ENCODE measurements around the gene SMCO2.
A peak's percentile ranks its signal among the peaks of the same experiment; 100 is the strongest.

The SMCO2 gene

DNA sequence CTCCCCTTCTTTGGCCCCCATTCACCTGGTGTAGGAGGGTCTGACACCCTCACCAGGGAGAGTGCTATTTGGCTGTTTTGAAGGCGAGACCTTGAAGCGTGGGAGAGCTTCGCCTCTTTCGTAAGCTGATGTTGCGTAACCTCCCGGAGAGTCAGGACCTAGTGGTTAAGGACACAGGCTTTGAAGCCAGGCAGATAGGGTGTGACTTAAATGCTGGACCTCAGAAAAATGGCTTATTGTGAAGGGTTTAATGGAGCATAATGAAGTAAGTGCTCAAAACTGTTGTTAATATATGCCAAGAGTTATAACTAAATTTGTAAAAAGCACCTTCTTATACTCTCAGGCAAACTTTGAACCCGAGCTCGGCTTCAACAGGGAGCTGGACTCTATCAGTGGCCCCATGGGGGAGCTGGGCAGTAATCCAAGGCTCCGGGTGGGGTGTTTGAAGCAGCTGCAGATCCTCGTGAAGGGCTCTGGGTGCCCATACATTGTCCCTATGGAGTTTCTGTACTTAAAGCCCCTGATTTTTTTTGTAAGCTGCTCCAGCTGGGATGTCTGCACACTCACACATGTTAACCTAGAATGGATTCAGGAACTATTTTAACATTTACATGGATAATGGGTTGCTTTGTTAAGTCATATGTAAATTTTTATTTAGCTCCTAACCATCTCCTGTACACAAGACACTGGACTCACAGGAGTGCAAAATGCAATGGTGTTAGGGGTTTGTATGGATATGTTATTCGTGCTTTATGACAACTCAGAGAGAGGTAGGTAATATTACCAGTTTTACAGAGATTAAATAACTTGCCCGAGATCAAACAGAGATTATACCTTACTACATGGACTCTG, 103.5 kb downstream of the SMCO2 start:
- TF ChIP-seq TCF4 (CRISPR knock-in tag; IDR thresholded peaks at IDR 0.05; ENCODE audit: borderline replicate concordance) (no peak), TOX (CRISPR knock-in tag; IDR thresholded peaks at IDR 0.05; ENCODE audit: borderline replicate concordance) (no peak), BACH2 (CRISPR knock-in tag; IDR thresholded peaks at IDR 0.05; ENCODE audit: borderline replicate concordance) (no peak), ZNF70 (CRISPR knock-in tag; IDR thresholded peaks at IDR 0.05) (no peak), ZNF565 (CRISPR knock-in tag; conservative IDR thresholded peaks at IDR 0.05; ENCODE audit: low read depth) (no peak), ARNTL (CRISPR knock-in tag; IDR thresholded peaks at IDR 0.05; ENCODE audit: borderline replicate concordance, low read depth) (no peak)
- TF ChIP-seq, protein P1, sequence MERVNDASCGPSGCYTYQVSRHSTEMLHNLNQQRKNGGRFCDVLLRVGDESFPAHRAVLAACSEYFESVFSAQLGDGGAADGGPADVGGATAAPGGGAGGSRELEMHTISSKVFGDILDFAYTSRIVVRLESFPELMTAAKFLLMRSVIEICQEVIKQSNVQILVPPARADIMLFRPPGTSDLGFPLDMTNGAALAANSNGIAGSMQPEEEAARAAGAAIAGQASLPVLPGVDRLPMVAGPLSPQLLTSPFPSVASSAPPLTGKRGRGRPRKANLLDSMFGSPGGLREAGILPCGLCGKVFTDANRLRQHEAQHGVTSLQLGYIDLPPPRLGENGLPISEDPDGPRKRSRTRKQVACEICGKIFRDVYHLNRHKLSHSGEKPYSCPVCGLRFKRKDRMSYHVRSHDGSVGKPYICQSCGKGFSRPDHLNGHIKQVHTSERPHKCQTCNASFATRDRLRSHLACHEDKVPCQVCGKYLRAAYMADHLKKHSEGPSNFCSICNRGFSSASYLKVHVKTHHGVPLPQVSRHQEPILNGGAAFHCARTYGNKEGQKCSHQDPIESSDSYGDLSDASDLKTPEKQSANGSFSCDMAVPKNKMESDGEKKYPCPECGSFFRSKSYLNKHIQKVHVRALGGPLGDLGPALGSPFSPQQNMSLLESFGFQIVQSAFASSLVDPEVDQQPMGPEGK (CRISPR knock-in tag; IDR thresholded peaks at IDR 0.05; ENCODE audit: borderline replicate concordance), result no peak
- peak; percentile 50 for ATAC-seq

DNA sequence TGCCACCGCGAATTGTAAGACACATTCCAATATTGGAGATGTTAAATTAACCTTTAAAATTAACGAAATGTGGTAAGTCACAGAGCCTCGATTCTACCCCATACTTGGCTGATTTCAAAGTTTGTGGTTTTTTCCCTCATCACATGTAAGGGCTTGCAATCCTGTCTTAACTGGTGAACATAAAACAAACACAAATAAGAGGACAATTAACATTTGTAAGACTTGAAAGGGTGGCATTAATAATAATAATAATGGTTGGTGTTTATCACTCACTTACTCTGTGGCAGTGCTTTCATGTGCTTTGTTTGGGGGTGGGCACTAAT, 104.1 kb downstream of the SMCO2 start:
- ATAC-seq, result no peak
- TF ChIP-seq BACH2 (CRISPR knock-in tag; IDR thresholded peaks at IDR 0.05; ENCODE audit: borderline replicate concordance), result no peak

DNA sequence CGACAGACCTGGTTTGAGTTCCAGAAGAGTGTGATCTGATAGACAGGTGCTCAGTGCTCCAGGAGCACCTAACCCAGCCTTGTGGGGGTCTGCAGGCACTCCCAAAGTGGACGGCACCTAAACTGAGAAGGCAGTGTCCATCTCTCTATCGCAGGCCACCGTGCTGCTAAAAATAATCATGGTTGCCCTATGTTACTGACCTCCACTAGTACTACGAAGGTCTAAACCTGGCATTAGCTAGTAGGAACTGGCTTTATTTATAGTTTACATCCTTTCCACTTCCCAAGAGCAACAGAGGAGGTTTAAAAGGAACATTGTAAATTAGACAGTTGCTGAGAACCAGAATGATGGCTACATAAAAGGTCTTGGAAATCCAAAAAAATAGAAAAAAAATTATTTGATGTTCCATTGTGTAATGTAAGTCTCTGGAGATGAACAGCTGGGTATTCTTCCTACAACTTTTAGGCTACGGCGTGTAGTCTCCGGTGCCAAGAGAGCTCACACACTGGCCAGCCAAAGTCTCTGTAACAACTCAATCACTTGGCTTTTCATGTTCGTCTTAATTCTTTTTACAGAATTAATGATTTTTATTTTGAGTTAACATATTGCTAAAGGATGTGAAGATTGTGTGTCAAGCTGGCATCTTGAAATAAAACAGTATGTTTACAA, 104.8 kb downstream of the SMCO2 start:
- no peak for ATAC-seq
- TF ChIP-seq ARNTL (CRISPR knock-in tag; IDR thresholded peaks at IDR 0.05; ENCODE audit: borderline replicate concordance, low read depth), result no peak
- no peak for TF ChIP-seq ZFP30 (CRISPR knock-in tag; IDR thresholded peaks at IDR 0.05)

All from SK-N-SH treated with all-trans-retinoic acid at 6 μM for 48 hours (cell line).